Mononuclear cell (primary cell): ENCODE data around the gene EXOC4. TPM values are rescaled to one million over a fixed set of nuclear protein-coding genes. Genes with fewer than 3 reads are reported as not detected.

Source experiments
- H3K27me3 ChIP-seq: 2 replicates; pipeline ENCODE4 v1.6.0; 2011; ENCODE audit warnings: low read length, control low read depth; ENCODE audit not compliant: insufficient read depth
- H3K4me1 ChIP-seq: 2 replicates; pipeline ENCODE4 v1.5.1; 2011; ENCODE audit warnings: mild to moderate bottlenecking, low read length, control low read depth; ENCODE audit not compliant: insufficient read depth
- H3K4me3 ChIP-seq: 2 replicates; pipeline ENCODE4 v1.5.1; 2011; ENCODE audit warnings: mild to moderate bottlenecking, low read length, moderate library complexity
- H3K9me3 ChIP-seq: 2 replicates; pipeline ENCODE4 v1.5.1; 2011; ENCODE audit warnings: low read depth, mild to moderate bottlenecking, control low read depth, low read length
- total RNA-seq: library from RNA; depleted of rRNA; stranded (reverse); fragments of >200 nt; gene quantifications from one replicate; pipeline ENCODE4 v1.2.3, GENCODE V29; 2012

The EXOC4 gene
- total RNA-seq, 1 donor: 106 TPM

- H3K9me3 ChIP-seq: no peaks in the 10 kb centered on the region
- no peaks in the 10 kb centered on the region for H3K4me1 ChIP-seq
- no peaks in the 10 kb centered on the region for H3K27me3 ChIP-seq
- no peak overlapping the region for H3K4me3 ChIP-seq
These were observed 287.4 kb downstream of the EXOC4 start for GRCh38 chr7:133540096-133540860.

GRCh38 chr7:133542209-133542780 lies 289.4 kb downstream of the EXOC4 start:
- no peaks in the 10 kb centered on the region for H3K27me3 ChIP-seq
- H3K4me1 ChIP-seq: no peaks in the 10 kb centered on the region
- H3K4me3 ChIP-seq: no peak overlapping the region
- no peaks in the 10 kb centered on the region for H3K9me3 ChIP-seq

DNA sequence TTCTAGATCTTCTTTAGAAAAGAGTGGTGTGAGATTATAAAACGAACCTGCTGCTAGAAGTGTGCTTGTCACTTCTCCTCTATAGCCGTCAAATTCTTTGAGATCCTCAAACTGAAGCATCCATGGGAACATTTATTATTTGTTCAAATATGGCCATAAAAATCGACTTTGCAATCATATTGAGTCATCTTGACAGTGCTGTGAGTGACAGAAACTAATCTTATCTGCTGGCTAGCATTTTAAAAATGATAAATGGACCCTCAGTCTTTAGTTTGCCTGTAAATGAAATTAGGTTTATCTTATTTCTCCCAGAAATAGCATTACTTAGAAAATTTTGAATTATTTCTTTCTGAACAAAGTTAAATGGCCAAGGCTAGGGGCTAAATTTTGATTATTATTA lies 290.8 kb downstream of the EXOC4 start:
- Histone ChIP-seq H3K9me3 (no peaks in the 10 kb centered on the region), H3K4me3 (no peak overlapping the region), H3K27me3 (no peaks in the 10 kb centered on the region), H3K4me1 (no peaks in the 10 kb centered on the region)

GRCh38 chr7:133545618-133546017 lies 292.7 kb downstream of the EXOC4 start:
- H3K9me3 ChIP-seq: no peaks in the 10 kb centered on the region
- H3K4me3 ChIP-seq: no peak overlapping the region
- no peaks in the 10 kb centered on the region for H3K27me3 ChIP-seq
- H3K4me1 ChIP-seq: no peaks in the 10 kb centered on the region

DNA sequence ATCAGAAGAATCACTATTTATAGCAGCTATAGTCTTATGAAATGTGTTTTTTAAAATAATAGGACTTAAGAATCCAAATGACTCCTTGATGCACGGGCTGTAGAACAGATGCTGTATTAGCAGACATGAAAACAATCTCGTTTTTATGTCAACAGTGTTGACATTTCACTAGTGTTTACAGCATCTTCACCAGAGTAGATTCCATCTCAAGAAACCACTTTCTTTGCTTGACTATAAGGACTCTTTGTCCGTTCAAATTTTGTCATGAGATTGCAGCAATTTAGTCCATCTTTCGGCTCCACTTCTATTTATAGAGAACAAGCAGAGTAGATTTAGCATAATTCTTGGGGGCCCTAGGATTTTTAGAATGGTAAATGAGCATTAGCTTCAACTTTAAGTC lies 295.1 kb downstream of the EXOC4 start:
- Histone ChIP-seq H3K4me1 (no peaks in the 10 kb centered on the region), H3K27me3 (no peaks in the 10 kb centered on the region), H3K9me3 (no peaks in the 10 kb centered on the region), H3K4me3 (no peak overlapping the region)

GRCh38 chr7:133549633-133550032 lies 296.8 kb downstream of the EXOC4 start:
- Histone ChIP-seq H3K9me3 (no peaks in the 10 kb centered on the region), H3K27me3 (no peaks in the 10 kb centered on the region), H3K4me1 (no peaks in the 10 kb centered on the region), H3K4me3 (no peak overlapping the region)

DNA sequence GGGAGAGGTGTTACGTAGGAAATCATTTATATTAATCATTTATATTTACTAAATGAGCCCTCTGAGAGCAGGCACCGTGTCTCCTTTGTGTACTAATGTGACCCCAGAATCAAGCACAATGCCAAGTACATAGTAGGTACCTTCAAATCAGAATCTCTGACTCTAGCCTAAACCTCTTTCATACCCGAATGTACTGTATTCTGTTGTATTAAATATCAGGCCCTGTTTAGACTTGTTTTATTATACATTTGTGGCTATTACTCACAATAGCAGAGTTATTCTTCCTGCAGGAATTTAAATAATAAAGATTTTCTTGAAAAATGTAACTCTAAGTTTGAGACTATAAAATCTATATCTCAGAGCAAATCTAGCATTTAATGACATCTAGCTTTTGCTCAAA lies 297.3 kb downstream of the EXOC4 start:
- H3K4me3 ChIP-seq: no peak overlapping the region
- no peaks in the 10 kb centered on the region for H3K9me3 ChIP-seq
- H3K4me1 ChIP-seq: no peaks in the 10 kb centered on the region
- H3K27me3 ChIP-seq: no peaks in the 10 kb centered on the region

- Histone ChIP-seq H3K27me3 (no peaks in the 10 kb centered on the region), H3K4me1 (no peaks in the 10 kb centered on the region), H3K4me3 (no peak overlapping the region), H3K9me3 (no peaks in the 10 kb centered on the region)
These were observed 297.9 kb downstream of the EXOC4 start for GRCh38 chr7:133550811-133551210.

DNA sequence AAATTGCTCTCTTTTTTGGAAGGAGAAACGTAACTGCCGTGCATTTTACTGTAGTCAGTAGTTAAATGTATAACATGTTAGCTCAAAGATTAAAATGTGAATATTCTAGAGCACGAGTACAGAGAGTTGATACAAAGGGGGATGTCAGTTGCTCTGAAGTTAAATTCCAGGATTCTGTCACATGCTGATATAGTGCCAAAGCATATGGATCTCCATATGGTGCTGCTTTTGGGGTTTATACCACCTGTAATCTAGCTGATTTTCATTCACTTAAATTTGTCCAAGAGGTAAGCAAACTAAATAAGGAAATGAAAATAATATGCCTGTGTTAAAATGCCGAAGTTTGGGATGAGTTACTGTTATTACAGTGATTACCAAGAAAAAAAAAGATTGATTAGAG lies 298.6 kb downstream of the EXOC4 start:
- H3K4me1 ChIP-seq: no peaks in the 10 kb centered on the region
- no peaks in the 10 kb centered on the region for H3K9me3 ChIP-seq
- no peaks in the 10 kb centered on the region for H3K27me3 ChIP-seq
- no peak overlapping the region for H3K4me3 ChIP-seq

DNA sequence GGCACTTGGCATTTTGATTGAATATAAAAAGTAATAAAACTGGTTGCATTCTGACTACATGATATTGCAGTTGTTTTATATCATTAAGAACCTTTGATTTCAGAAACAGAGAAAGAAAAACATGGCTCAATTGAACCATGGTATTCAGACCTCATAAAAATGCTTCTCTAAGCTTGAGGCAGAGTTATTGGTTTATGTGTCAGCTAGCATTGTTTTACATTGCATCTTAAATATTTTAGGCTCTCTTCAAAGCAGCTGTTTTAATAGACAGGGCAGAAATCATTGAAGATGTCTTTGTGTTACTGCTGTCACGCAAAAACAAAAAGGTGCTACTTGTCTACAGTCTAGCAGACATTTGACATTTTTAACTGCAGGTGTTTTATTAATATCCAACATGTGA lies 299.2 kb downstream of the EXOC4 start:
- Histone ChIP-seq H3K27me3 (no peaks in the 10 kb centered on the region), H3K4me3 (no peak overlapping the region), H3K9me3 (no peaks in the 10 kb centered on the region), H3K4me1 (no peaks in the 10 kb centered on the region)

DNA sequence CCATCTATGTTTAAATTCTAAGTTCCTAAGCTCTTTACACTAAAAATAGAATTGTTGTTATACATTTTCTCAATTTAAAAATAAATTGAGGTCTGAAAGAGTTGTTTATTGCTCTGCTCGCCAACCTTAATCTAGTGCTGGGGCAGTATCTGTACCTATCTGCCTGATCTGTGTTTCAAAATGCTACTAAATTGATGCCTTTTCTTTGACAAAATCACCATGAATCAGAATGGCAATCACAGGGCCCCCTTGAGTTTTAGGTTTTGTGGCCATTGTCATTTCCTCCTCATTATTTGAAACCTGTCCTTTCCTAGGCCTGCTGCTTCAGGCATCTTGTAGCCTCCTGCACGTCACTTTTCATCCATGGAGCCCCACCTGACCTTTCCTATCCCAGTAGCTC lies 301.5 kb downstream of the EXOC4 start:
- H3K27me3 ChIP-seq: no peaks in the 10 kb centered on the region
- no peak overlapping the region for H3K4me3 ChIP-seq
- no peaks in the 10 kb centered on the region for H3K4me1 ChIP-seq
- no peaks in the 10 kb centered on the region for H3K9me3 ChIP-seq

- no peaks in the 10 kb centered on the region for H3K27me3 ChIP-seq
- H3K9me3 ChIP-seq: no peaks in the 10 kb centered on the region
- no peak overlapping the region for H3K4me3 ChIP-seq
- no peaks in the 10 kb centered on the region for H3K4me1 ChIP-seq
These were observed 303.2 kb downstream of the EXOC4 start for GRCh38 chr7:133556048-133556447.

GRCh38 chr7:133556553-133556952 lies 303.7 kb downstream of the EXOC4 start:
- H3K27me3 ChIP-seq: no peaks in the 10 kb centered on the region
- no peaks in the 10 kb centered on the region for H3K4me1 ChIP-seq
- H3K4me3 ChIP-seq: no peak overlapping the region
- H3K9me3 ChIP-seq: no peaks in the 10 kb centered on the region

- Histone ChIP-seq H3K4me1 (no peaks in the 10 kb centered on the region), H3K27me3 (no peaks in the 10 kb centered on the region), H3K4me3 (no peak overlapping the region), H3K9me3 (no peaks in the 10 kb centered on the region)
These were observed 308.0 kb downstream of the EXOC4 start for GRCh38 chr7:133560900-133561299.

GRCh38 chr7:133561396-133561795 lies 308.5 kb downstream of the EXOC4 start:
- Histone ChIP-seq H3K27me3 (no peaks in the 10 kb centered on the region), H3K9me3 (no peaks in the 10 kb centered on the region), H3K4me3 (no peak overlapping the region), H3K4me1 (no peaks in the 10 kb centered on the region)

GRCh38 chr7:133562621-133563020 lies 309.7 kb downstream of the EXOC4 start:
- H3K9me3 ChIP-seq: no peaks in the 10 kb centered on the region
- no peaks in the 10 kb centered on the region for H3K27me3 ChIP-seq
- no peaks in the 10 kb centered on the region for H3K4me1 ChIP-seq
- no peak overlapping the region for H3K4me3 ChIP-seq
